DMS53 treated with DMSO at 0.1 percent for 48 hours (cell line): ENCODE results near the gene MRPS7.

ENCODE experiments used
- DNase-seq: peaks from one replicate; lab custom pipeline; 2025; ENCODE audit not compliant: unreplicated experiment; lab: John Stamatoyannopoulos, UW

The MRPS7 gene

DNA sequence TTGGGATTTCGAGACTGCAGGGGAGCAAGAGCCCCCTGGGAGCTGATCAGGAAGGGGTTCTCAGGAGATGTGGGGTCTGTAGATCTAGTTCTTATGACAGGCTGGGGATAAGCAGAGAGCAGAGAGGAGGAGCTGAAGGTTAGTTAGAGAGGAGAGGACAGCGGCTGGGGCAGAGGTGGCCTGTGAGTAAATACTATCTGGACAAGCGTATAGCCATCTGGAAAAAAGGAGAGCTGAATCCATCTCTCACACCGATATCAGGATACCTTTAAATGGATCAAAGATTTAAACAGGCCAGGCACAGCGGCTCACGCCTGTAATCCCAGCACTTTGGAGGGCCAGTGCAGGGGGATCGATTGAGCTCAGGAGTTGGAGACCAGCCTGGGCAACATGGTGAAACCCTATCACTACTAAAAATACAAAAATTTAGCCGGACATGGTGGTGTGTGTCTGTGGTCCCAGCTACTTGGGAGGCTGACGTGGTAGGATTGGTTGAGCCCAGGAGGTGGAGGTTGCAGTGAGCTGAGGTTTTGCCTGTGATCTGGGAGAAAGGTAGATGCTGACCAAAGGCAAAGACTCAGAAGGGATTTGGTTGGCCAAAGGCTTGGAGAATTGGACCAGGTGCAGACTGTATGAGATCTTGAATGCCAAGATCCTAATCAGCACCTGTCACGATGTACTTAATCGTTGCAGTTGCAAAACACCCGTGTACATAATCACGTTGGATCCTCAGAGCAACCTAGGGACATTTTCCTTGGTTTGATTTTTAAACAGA is 46.5 kb downstream of the MRPS7 start:
- DNase-seq = no peak

DNA sequence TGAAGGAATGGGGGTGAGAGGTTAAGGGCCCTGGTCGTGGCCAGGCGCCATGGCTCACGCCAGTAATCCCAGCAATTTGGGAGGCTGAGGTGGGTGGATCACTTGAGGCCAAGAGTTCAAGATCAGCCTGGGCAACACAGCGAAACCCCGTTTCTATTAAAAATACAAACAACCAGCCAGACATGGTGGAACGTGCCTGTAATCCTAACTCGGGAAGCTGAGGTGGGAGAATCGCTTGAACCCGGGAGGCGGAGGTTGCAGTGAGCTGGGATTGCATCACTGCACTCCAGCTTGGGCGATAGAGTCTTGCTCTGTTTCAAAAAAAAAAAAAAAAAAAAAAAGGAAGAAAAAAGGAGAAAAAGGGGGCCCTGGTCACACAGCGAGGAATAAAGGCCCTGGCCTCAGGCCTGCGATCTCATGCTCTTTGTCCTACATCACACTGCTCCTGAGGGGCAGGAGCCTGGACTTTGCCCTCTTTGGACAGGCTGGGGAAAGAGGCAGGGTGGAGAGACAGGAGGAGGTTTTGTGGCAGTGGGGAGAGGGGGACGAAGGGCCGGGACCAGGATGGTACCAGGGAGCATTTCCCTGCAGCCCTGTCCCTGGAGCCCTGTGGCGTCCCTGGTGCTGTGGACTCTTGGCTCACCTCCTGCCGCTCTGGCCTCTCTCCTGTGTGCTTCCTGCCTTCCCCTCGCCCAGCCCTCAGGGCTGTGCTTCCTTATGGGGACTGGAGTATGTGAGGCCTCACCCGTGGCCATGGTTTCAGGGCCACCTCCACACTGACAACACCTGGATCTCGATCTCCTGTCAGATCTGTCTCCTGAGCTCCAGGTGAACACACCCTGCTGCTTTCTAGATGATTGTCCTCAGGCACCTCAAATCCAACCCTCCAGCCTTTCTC is 47.3 kb downstream of the MRPS7 start:
- DNase-seq = peak; percentile 16

DNA sequence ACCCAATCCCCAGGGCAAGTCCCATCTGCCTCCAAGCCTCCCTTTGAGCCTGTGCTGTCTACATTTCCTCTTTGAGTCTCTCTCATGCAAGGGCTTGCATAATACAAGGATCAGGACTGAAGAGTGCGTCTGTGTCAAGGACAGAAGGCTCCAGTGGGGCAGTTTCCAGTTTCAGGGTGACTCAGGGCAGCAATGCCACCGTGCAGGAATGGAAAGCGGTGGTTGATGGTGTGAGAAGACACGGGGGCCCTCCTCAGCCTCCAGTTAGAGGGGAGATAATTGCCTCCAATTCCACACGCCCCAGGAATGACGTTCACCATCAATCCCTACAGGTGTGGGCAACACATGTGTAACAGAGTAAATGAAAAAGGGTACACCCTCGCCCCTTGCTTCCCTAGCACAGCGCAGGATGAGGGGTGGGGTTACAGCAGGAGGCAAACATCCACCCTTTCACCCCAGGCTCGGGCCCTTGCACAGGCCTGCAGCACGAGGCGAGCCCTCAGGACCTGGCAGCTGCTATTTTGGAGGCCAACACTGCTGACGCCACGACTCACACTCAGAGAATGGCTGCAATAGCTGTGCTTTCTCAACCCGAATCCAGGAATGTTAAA is 52.4 kb downstream of the MRPS7 start:
- no peak for DNase-seq

DNA sequence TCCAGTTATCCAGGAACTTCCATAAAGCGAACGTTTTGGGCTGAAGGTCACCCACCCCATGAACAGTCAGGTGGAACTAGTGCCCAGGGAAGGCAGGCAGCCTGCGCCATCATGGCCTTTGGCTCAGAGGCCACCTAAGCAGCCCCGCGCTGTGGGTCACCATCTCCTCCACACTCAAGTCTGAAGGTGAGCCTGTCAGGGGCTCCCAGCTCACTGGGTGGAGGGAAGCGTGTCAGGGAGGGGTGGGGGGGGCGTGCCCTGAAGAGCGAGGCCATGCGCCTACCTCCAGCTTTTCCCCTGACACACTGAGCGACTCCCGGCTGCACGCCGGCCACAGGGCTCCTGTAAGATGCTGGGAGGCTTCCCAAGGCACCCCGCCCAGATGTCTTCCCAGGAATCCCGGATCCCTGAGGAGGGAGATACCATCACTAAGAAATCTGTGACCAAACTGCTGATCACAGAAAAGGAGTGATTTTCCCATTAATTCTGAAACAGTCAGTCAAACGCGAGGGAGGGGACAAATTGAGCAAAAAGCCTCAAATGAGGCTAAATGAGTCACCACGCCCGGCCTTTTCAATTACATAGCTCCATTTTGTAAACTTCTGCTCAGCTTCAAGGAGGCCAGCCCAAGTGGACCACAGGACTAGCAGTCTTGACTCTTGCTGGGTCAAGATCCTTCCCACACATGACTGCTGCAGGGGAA is 54.0 kb downstream of the MRPS7 start:
- no peak for DNase-seq
